Suprapubic skin (tissue), 4 donors: Measurements from ENCODE around the gene URB1. TPM values are rescaled to one million over a fixed set of nuclear protein-coding genes. Genes with fewer than 3 reads are reported as not detected.
A peak's percentile ranks its signal among the peaks of the same experiment; 100 is the strongest.

Experiments
- DNase-seq, 2 donors: peaks; one replicate each; pipeline ENCODE4 v3.0.0-alpha.2; 2019; ENCODE audit warnings: low spot score in 2 of 2
- H3K27ac ChIP-seq: fragments of 200-600 bp; sonication (generic); one replicate; pipeline ENCODE4 v1.5.1; 2019
- H3K27me3 ChIP-seq: fragments of 200-600 bp; sonication (generic); one replicate; pipeline ENCODE4 v1.5.1; 2019
- H3K36me3 ChIP-seq: fragments of 200-600 bp; sonication (generic); one replicate; pipeline ENCODE4 v1.5.1; 2019
- H3K4me1 ChIP-seq: fragments of 200-600 bp; sonication (generic); one replicate; pipeline ENCODE4 v1.5.1; 2019
- H3K4me3 ChIP-seq: fragments of 200-600 bp; sonication (generic); one replicate; pipeline ENCODE4 v1.5.1; 2019; ENCODE audit warnings: mild to moderate bottlenecking
- H3K9me3 ChIP-seq: fragments of 200-600 bp; sonication (generic); one replicate; pipeline ENCODE4 v1.5.1; 2019
- EP300 ChIP-seq: sonication (generic); formaldehyde crosslinking; IDR thresholded peaks from one replicate; pipeline ENCODE4 v1.6.1; 2017; ENCODE audit warnings: antibody characterized with exemption
- POLR2A ChIP-seq, 2 donors: fragments of 450-650 bp; IDR thresholded peaks; one replicate each; pipeline ENCODE4 v1.6.1; 2017; ENCODE audit warnings: antibody characterized with exemption in 2 of 2, mild to moderate bottlenecking in 2 of 2, moderate library complexity in 2 of 2
- POLR2AphosphoS5 ChIP-seq, 3 donors: sonication (generic); formaldehyde crosslinking; IDR thresholded peaks; one replicate each; pipeline ENCODE4 v1.6.1; 2017; ENCODE audit warnings: antibody characterized with exemption in 3 of 3
- WGBS: methylation state at CpG from one replicate; pipeline ENCODE4 v1.1.5; 2018; 5-methylcytosine and 5-hydroxymethylcytosine counted together
- total RNA-seq, 4 donors: library from RNA; depleted of rRNA; stranded (reverse); fragments of >200 nt; gene quantifications; one replicate each; pipeline ENCODE4 v1.1.0, GENCODE V29; 2016
- TF ChIP-seq, protein P1 (sequence below), 2 donors: fragments of 200-600 bp in 1 of 2; fragments of 450-650 bp in 1 of 2; sonication (generic) in 1 of 2; IDR thresholded peaks; one replicate each; pipeline ENCODE4 v1.5.1; 2016 to 2019; ENCODE audit warnings: antibody characterized with exemption in 2 of 2, mild to moderate bottlenecking in 1 of 2, moderate library complexity in 1 of 2

Gene URB1
- total RNA-seq, 4 donors from 2014 or later, result 23.7 to 49.4 (median 33.0) TPM

- no peaks in the 10 kb centered on the region for H3K4me1 ChIP-seq
- no peak overlapping the region for H3K4me3 ChIP-seq
- H3K27ac ChIP-seq, result no peak overlapping the region
- H3K36me3 ChIP-seq, result peaks cover 89% of the 10 kb centered on the region
- H3K27me3 ChIP-seq, result no peaks in the 10 kb centered on the region
- WGBS, result 95% methylated on average over 8 of the region's 8 CpGs
- no peak for DNase-seq
- TF ChIP-seq EP300 (no peak), POLR2A (IDR thresholded peaks at IDR 0.05) (no peak), POLR2AphosphoS5 (IDR thresholded peaks at IDR 0.05) (no peak)
- TF ChIP-seq, protein P1, sequence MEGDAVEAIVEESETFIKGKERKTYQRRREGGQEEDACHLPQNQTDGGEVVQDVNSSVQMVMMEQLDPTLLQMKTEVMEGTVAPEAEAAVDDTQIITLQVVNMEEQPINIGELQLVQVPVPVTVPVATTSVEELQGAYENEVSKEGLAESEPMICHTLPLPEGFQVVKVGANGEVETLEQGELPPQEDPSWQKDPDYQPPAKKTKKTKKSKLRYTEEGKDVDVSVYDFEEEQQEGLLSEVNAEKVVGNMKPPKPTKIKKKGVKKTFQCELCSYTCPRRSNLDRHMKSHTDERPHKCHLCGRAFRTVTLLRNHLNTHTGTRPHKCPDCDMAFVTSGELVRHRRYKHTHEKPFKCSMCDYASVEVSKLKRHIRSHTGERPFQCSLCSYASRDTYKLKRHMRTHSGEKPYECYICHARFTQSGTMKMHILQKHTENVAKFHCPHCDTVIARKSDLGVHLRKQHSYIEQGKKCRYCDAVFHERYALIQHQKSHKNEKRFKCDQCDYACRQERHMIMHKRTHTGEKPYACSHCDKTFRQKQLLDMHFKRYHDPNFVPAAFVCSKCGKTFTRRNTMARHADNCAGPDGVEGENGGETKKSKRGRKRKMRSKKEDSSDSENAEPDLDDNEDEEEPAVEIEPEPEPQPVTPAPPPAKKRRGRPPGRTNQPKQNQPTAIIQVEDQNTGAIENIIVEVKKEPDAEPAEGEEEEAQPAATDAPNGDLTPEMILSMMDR (IDR thresholded peaks at IDR 0.05), result no peak
- H3K9me3 ChIP-seq, result no peaks in the 10 kb centered on the region
Observed at GRCh38 chr21:32337206-32337605, 55.6 kb downstream of the URB1 start.

GRCh38 chr21:32336711-32337110 lies 56.1 kb downstream of the URB1 start:
- Histone ChIP-seq H3K27ac (no peak overlapping the region), H3K4me3 (no peak overlapping the region), H3K36me3 (peaks cover 90% of the 10 kb centered on the region), H3K9me3 (no peaks in the 10 kb centered on the region), H3K4me1 (no peaks in the 10 kb centered on the region), H3K27me3 (no peaks in the 10 kb centered on the region)
- WGBS, result no CpG with 5 or more reads among the region's 1 CpG
- TF ChIP-seq POLR2AphosphoS5 (IDR thresholded peaks at IDR 0.05), result no peak
- no peak for TF ChIP-seq EP300
- DNase-seq, result no peak

DNA sequence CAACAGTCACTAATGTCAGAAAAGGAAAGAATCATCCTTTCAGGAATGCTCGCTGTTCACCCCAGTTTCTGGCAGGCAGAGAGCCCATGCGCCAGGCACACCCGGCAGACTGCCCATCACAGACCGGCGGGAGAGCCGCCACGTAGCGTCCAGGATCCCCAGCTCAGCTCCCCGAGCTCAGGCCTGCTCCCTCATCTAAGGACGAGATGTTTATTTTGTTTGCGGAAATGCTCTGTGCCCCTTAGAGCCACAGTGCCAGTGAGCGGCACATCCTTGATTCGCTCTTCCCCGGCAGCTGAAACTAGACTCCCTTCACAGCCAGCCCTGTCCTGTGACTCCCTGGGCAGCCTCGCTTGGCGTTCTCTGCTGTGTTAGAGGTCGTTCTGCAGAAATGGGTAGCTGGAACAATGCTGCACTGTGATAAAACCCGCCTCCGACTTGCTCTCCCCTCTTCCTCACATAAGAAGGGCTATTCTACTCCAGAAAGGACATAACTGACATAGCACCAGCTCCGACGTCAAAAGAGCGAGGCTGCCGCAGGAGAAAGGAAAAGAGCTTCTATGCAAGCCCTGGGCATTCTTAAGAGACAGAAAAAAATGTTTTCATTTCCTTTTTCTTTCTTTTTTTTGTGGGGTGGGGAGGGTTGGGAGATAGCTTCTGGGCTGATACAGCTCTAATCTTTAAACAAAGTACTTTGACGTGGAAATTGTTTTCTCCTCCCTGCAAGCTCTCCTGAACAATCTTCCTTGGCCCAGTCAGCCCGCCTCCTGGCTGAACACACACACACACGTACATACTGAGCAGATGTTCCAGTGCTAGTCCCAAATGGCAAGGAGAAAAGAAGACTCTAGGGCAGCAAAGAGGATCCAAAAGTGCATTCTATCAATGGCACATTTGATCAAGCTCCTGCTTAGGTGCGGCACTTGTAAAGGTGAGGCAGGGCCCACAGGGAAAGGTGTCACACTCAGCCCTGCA lies 56.9 kb downstream of the URB1 start:
- DNase-seq, result peak in 1 of 2 donors; percentile 46
- TF ChIP-seq POLR2AphosphoS5 (IDR thresholded peaks at IDR 0.05), result no peak
- TF ChIP-seq EP300, result no peak
- no peak for TF ChIP-seq POLR2A (IDR thresholded peaks at IDR 0.05)
- TF ChIP-seq, protein P1 (IDR thresholded peaks at IDR 0.05), result no peak

DNA sequence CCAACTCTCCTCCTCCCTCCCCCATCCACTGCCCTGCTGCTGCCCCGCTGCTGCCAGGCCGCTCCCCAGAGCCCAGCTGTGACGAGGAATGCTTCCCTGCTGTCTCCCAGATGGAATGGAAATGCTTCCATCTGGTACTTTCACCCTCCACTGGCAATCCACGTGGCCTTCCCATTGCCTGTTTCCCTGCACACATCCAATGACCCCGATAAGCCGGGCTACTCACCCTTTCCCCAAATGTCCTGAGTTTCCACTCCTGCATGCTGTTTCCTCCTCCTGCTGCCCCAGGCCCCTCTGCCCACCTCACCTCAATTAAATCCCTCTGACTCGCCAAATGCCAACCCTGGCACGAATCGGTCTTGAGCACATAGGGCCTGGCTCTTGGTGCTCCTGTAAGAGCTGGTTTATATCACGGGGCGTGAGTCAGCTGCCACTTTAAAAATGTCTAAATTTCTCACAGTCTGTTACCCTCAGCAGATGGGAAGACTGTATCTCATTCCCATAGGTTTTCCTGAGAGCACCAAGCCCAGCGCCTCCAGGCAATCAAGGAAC lies 57.8 kb downstream of the URB1 start:
- H3K4me3 ChIP-seq, result no peak overlapping the region
- H3K4me1 ChIP-seq, result no peaks in the 10 kb centered on the region
- peak overlapping the region; percentile 2 for H3K27ac ChIP-seq
- H3K9me3 ChIP-seq, result no peaks in the 10 kb centered on the region
- WGBS, result 69% methylated on average over 12 of the region's 12 CpGs
- peak in 1 of 2 donors; percentile 48 for DNase-seq
- peaks cover 92% of the 10 kb centered on the region for H3K36me3 ChIP-seq
- H3K27me3 ChIP-seq, result no peaks in the 10 kb centered on the region
- TF ChIP-seq POLR2AphosphoS5 (IDR thresholded peaks at IDR 0.05) (no peak), EP300 (no peak)
- TF ChIP-seq, protein P1 (IDR thresholded peaks at IDR 0.05), result no peak

More for the DNA sequence above, 56.9 kb downstream of the URB1 start:
- 86% methylated on average over 26 of the region's 27 CpGs for WGBS
- H3K27me3 ChIP-seq, result no peaks in the 10 kb centered on the region
- no peaks in the 10 kb centered on the region for H3K4me1 ChIP-seq
- no peak overlapping the region for H3K4me3 ChIP-seq
- peak overlapping the region; percentile 2 for H3K27ac ChIP-seq
- no peaks in the 10 kb centered on the region for H3K9me3 ChIP-seq
- peaks cover 92% of the 10 kb centered on the region for H3K36me3 ChIP-seq

DNA sequence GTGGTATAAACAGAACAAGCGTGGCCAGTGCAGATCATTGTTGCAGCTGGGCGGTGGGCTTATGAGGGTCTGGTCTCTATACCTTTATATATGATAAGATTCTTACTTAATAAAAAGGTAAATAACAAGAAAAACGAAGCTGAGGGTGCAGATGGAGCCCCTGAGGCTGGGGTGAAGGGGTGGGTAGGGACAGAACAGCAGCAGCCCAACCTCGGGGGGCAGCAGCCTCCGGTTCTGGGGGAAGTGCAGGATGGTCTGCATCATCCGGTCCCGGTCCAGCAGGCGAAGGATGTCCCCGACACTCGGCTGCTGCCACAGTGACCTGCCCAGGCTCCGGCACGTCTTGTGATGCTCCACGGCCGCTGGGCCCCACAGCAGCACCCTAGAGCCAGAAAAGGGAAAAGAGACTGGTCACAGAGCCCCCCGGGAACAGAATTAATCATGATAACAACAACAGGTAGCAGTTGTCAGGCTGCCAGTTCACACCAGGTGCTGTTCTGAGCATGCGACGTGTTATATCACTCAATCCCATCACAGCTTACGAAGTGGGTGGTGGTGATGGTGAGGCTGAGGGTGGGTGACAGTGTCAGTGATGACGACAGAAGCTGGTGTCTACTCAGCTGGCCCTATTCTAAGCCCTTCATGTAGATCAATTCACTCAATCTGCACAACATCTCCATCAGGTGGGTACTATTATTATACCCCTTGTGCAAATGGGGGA lies 58.7 kb downstream of the URB1 start:
- 95% methylated on average over 19 of the region's 19 CpGs for WGBS
- Histone ChIP-seq H3K9me3 (no peaks in the 10 kb centered on the region), H3K4me1 (peaks cover 3% of the 10 kb centered on the region), H3K4me3 (no peak overlapping the region), H3K27ac (no peak overlapping the region), H3K27me3 (no peaks in the 10 kb centered on the region), H3K36me3 (peaks cover 92% of the 10 kb centered on the region)
- TF ChIP-seq, protein P1 (IDR thresholded peaks at IDR 0.05), result no peak
- TF ChIP-seq POLR2A (IDR thresholded peaks at IDR 0.05) (no peak), POLR2AphosphoS5 (IDR thresholded peaks at IDR 0.05) (no peak), EP300 (no peak)
- DNase-seq, result peak; percentile 48 to 52
